ENCODE data around the gene COL16A1.

Gene COL16A1

GRCh38 chr1:31621498-31621820, 82.4 kb downstream of the COL16A1 start:
- no peak for DNase-seq

GRCh38 chr1:31620631-31621497, 83.0 kb downstream of the COL16A1 start:
- DNase-seq: no peak

GRCh38 chr1:31618916-31619846, 84.6 kb downstream of the COL16A1 start:
- DNase-seq: no peak

DNA sequence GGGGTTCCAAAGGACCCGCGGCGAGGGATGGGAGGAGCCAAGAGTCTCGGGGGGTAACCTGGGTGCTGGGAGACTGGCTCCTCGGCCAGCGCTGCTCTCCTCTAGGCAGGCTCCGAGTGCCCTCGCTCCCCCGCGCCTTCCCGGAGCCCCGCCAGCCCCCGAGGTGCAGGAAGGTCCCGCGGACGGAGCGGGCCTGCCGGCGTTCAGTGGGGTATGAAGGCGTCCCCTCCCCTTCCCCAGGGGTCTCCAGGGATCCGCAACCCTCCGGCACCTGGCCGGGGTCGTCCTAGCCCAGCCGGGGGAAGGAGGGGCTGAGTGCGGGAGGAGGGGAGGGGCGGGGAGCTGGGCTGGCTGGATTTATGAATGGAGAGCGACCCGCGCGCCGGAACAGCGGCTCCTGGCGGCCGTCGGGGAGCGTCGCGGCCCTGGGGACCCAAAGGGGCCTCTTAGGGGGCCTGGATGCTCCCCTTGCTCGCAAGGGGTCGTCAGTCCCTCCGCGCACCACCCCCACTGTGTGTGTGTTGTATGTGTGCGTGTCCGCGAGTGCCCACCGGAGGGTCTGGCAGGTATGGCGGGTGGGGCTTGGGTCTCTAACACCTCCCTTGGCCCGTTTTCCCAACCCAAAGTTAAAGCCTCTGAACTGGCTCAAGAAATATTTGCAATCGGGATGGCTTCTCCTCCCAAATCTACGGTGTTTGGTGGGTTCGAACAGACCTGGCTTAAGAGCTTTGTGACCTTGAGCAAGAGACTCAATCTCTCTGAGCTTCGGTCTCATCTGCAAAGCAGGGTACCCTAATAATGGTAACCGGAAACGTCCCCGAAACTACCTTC, 85.7 kb downstream of the COL16A1 start:
- no peak for DNase-seq

GRCh38 chr1:31617218-31617915, 86.5 kb downstream of the COL16A1 start, which contains the start of gene HCRTR1:
Gene HCRTR1, plus strand, starts transcription at chr1:31617689. Its CDS starts 1,504 bp downstream, at chr1:31619193.
- DNase-seq: no peak

GRCh38 chr1:31615939-31616338, 87.9 kb downstream of the COL16A1 start:
- DNase-seq: no peak

GRCh38 chr1:31615414-31615813, 88.4 kb downstream of the COL16A1 start:
- DNase-seq: no peak

GRCh38 chr1:31614414-31615005, 89.3 kb downstream of the COL16A1 start:
- no peak for DNase-seq

GRCh38 chr1:31609514-31610118, 94.2 kb downstream of the COL16A1 start:
- no peak for DNase-seq

- DNase-seq: no peak
These were observed 96.5 kb downstream of the COL16A1 start for GRCh38 chr1:31607360-31607759.

- no peak for DNase-seq
These were observed 97.8 kb downstream of the COL16A1 start for GRCh38 chr1:31605908-31606427.

Data from NCI-H1694 (cell line).